Ectodermal cell (in vitro differentiated cells): ENCODE measurements around the gene ASB6.
A peak's percentile ranks its signal among the peaks of the same experiment; 100 is the strongest.

Experiments used
- H3K27ac ChIP-seq: 2 replicates; pipeline ENCODE4 v1.7.0; 2013; ENCODE audit warnings: mild to moderate bottlenecking, low read depth, low read length; ENCODE audit not compliant: insufficient read depth, poor library complexity, severe bottlenecking
- H3K27me3 ChIP-seq: 2 replicates; pipeline ENCODE4 v1.7.0; 2013; ENCODE audit warnings: mild to moderate bottlenecking, low read length; ENCODE audit not compliant: insufficient read depth, control insufficient read depth, poor library complexity, severe bottlenecking
- H3K36me3 ChIP-seq: one replicate; pipeline ENCODE4 v1.7.0; 2013; ENCODE audit warnings: low read length; ENCODE audit not compliant: control insufficient read depth, insufficient read depth
- H3K4me1 ChIP-seq: one replicate; pipeline ENCODE4 v1.7.0; 2013; ENCODE audit warnings: low read length; ENCODE audit not compliant: control insufficient read depth, insufficient read depth
- H3K4me3 ChIP-seq: 2 replicates; pipeline ENCODE4 v1.7.0; 2013; ENCODE audit warnings: low read depth, low read length, control low read depth; ENCODE audit not compliant: insufficient read depth
- H3K9me3 ChIP-seq: 2 replicates; pipeline ENCODE4 v1.7.0; 2013; ENCODE audit warnings: mild to moderate bottlenecking, low read length, moderate library complexity; ENCODE audit not compliant: control insufficient read depth
- WGBS, 2 experiments: methylation state at CpG; one replicate each; pipeline ENCODE4 v1.1.7; 2013; ENCODE audit warnings: missing lambda C conversion rate in 2 of 2; 5-methylcytosine and 5-hydroxymethylcytosine counted together

ASB6 gene

DNA sequence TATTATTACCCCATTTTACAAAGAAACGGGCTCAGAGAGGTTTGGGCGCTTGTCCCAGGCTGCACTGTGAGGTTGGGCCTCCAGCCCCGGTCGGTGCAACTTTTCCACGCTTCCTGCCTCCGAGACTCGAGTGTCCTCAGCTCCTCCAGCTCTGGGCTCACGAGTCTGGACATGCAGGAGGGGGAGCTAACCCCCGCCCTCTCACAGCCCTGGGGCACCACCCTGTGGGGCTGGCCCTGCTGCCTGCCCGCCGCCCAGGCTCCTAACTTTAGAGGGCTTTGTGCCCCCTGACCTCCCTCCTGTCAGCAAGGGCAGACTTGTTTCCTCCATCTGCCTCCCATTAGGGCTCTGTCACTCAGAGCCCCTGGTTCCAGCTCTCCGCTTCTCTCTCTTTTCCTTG is 4.3 kb upstream of the ASB6 start:
- no peaks in the 10 kb centered on the region for H3K9me3 ChIP-seq
- peaks cover 3% of the 10 kb centered on the region for H3K4me1 ChIP-seq
- H3K36me3 ChIP-seq: no peaks in the 10 kb centered on the region
- H3K27ac ChIP-seq: no peak overlapping the region
- no peaks in the 10 kb centered on the region for H3K27me3 ChIP-seq
- WGBS, 2 experiments: 87% methylated on average over 12 of the region's 12 CpGs
- H3K4me3 ChIP-seq: no peak overlapping the region

DNA sequence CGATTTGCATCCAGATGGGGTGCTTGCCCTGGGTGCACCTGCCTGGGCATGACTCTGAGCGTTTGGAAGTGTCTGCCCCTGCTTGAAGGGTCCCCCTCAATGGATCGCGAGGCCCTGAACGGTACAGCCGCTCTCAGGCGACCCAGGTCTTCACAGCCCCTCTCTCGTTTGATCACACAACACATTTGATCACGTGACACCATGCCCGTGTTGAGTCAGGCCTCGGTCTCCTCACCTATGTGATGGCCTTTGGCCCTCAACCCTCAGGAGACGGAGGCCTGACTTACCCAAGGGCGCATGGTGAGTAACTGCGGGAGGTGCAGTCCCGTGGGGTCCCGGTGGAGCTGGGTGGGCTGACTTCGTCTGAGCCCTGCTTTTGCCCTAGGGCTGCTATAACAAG is 3.0 kb upstream of the ASB6 start:
- no peak overlapping the region for H3K27ac ChIP-seq
- H3K27me3 ChIP-seq: no peaks in the 10 kb centered on the region
- no peaks in the 10 kb centered on the region for H3K9me3 ChIP-seq
- WGBS, 2 experiments: 91% methylated on average over 17 of the region's 17 CpGs
- no peak overlapping the region for H3K4me3 ChIP-seq
- peaks cover 13% of the 10 kb centered on the region for H3K4me1 ChIP-seq
- no peaks in the 10 kb centered on the region for H3K36me3 ChIP-seq

DNA sequence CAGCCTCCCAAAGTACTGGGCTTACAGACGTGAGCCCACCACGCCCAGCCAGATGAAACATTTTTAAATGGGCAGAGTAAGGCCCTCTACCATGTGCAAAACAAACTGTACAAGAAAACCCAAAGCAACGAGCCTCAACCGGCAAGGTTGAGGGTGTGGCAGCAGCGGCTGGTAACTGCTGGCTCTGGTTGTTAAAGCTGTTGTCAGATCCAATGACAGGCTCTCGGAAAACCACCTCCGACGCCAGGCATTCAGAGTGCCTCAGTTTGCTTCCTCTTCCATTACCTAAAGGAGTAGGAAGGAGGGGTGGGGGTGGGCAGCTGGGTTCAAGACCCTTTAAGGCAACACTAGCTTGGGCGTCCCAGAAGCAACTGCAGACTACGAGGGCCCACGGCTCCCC is 2.4 kb upstream of the ASB6 start:
- Histone ChIP-seq H3K4me1 (peaks cover 13% of the 10 kb centered on the region), H3K36me3 (no peaks in the 10 kb centered on the region), H3K4me3 (no peak overlapping the region), H3K9me3 (no peaks in the 10 kb centered on the region), H3K27ac (no peak overlapping the region), H3K27me3 (no peaks in the 10 kb centered on the region)
- 89 to 90% methylated on average over 10 to 11 of the region's 11 CpGs for WGBS, 2 experiments

DNA sequence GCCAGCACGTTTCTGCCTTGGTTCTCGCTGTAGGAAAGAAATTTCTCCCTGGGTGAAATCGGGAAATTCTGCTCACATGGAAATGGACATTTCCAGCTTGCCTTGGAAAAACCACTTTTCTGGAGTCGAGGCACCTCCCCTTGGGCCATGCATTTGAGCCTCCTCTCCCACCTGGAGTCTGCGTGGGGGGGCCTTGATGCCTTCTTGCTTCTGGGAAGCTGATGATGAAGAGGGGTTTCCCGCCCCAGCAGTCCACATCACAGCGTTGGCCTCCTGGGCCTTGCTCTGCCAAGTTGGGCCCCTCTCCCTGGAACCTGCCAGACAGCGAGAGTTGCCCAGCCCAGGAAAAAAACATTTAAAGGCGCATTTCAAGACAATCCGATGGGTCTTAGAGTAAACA is 1.8 kb upstream of the ASB6 start:
- H3K27ac ChIP-seq: no peak overlapping the region
- peaks cover 5% of the 10 kb centered on the region for H3K36me3 ChIP-seq
- 93 to 94% methylated on average over 8 of the region's 10 CpGs for WGBS, 2 experiments
- no peak overlapping the region for H3K4me3 ChIP-seq
- H3K4me1 ChIP-seq: peaks cover 11% of the 10 kb centered on the region
- no peaks in the 10 kb centered on the region for H3K27me3 ChIP-seq
- H3K9me3 ChIP-seq: no peaks in the 10 kb centered on the region

DNA sequence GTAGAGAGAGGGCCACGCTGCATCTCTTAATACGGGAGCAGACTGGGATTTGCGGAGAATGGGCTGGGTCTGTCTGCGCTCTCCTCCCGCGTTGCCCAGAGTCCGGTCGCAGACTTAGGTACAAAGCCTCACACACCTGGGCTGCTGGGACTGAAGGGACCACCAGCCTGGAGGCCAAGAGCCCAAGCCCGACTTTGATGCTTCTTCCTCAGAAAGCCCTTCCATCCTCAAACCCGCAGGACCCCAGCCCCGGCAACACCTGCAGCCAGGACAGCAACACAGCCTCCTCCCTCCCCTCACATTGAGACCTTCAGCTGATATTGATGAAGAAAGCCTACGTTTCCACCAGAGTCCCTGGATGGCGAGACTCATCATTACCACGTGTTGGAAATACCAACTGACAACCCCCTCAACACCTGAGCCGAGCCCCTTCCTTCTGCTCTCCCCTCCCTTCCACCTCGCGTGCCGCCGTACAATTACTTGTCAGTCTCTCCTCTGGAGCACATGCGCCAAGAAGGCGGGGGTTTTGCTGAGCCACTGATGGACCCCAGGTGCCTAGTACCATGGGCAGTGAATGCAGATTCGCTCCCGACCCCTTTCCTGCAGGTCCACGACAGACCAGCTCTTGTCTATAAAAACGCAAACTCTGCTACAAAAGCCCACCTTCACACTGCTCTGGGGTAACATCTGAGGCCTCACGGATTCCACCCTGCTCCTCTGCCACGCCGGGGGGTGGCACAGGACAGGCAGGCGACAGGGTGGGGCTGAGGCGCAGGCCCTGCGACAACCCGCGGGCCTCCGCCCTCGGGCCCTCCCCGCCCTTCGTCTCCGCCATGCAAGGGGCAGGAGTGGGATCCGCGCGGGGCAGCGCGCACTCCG is 841 bp downstream of the ASB6 start:
- no peaks in the 10 kb centered on the region for H3K27me3 ChIP-seq
- WGBS, 2 experiments: 27 to 28% methylated on average over 44 of the region's 44 CpGs
- no peaks in the 10 kb centered on the region for H3K9me3 ChIP-seq
- peak overlapping the region; percentile 81 for H3K4me3 ChIP-seq
- no peak overlapping the region for H3K27ac ChIP-seq
- peaks cover 16% of the 10 kb centered on the region for H3K36me3 ChIP-seq
- H3K4me1 ChIP-seq: peaks cover 9% of the 10 kb centered on the region

DNA sequence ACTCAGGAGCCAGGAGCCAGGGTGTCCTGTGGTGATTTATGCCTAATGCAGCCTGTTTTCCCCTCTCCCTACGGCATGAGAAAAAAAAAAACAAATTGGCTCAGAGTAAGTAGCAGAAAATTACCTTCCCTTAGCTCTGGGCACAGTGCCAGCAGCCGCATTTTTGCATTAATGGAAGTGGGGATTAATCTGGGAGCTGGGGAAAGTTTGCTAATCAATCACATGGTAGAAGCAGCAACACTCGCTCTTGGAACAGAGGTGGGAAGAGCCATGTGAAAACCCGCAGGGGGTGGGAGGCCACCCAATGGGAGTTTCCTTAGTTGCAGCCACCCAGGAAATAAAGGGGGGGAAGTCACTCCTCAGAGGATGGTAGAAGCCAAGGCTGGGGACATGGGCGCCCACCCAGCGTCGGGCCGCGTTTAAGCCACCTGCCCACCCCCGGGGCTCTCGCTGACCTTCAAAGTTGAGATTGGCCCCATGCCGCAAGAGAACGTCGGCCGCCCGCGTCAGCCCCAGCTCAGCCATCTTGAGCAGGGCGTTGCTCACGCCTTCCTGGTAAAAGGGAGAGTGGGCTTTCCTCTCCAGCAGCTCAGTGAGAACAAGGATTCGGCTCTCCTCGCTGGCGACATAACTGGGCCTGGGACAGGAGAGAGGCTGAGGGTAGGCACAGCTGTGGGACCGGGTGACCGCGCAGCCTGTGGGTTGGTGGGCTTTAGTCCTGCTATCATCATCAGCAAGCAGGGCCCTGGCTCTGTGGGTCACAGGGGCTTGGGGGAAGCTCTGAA is 1.7 kb downstream of the ASB6 start:
- Histone ChIP-seq H3K4me1 (peaks cover 9% of the 10 kb centered on the region), H3K27me3 (no peaks in the 10 kb centered on the region), H3K36me3 (peaks cover 22% of the 10 kb centered on the region), H3K9me3 (no peaks in the 10 kb centered on the region), H3K27ac (no peak overlapping the region), H3K4me3 (peak overlapping the region; percentile 81)
- 92 to 93% methylated on average over 25 of the region's 25 CpGs for WGBS, 2 experiments

DNA sequence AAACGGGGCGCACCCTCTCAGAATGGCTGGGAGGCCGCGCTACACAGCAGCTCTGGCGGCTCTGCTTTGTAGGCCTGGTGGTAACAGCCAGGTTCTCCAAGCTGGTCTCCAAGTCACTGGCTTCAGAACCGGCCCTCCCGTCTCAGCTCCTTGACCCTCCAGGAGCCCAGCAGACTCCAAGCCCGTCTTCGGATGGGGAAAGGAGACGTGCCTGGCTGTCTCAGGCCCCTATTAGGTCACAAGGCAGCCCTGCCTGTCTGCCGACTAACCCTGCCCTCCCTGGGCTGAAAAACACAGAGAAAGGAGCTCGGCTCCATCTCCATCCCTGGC is 2.2 kb downstream of the ASB6 start:
- H3K4me3 ChIP-seq: no peak overlapping the region
- peaks cover 9% of the 10 kb centered on the region for H3K4me1 ChIP-seq
- no peaks in the 10 kb centered on the region for H3K27me3 ChIP-seq
- peaks cover 27% of the 10 kb centered on the region for H3K36me3 ChIP-seq
- WGBS, 2 experiments: 90 to 93% methylated on average over 12 of the region's 12 CpGs
- no peak overlapping the region for H3K27ac ChIP-seq
- H3K9me3 ChIP-seq: no peaks in the 10 kb centered on the region

DNA sequence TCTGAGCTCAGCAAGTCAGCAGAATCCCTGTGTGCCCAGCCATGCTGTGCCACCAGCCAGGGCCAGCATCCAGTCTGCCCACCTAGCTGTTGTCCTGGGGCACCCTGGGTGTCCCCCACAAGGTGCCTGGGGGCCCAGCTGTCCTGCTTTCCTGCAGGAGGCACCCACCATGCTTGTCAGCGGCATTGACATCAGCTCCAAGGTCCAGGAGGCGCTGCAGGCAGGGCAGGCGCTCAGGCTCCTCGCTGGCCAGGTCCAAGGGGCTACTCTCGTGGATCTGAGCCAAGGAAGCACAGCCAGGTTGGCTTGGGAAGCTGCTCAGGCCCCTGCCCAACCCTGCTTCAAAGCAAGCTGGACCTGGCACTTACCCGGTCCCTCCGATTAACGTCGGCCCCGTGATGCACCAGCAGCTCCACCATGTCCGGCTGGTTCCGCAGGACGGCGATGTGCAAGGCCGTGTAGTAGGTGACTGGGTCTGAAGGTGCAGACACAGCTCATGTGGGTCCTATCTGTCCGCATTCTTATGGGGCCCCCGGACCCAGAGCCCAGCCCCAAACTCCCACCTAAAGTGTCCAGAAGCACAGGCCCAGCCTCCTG is 2.8 kb downstream of the ASB6 start:
- H3K4me1 ChIP-seq: peaks cover 9% of the 10 kb centered on the region
- no peak overlapping the region for H3K27ac ChIP-seq
- peaks cover 32% of the 10 kb centered on the region for H3K36me3 ChIP-seq
- 95 to 96% methylated on average over 17 of the region's 17 CpGs for WGBS, 2 experiments
- H3K9me3 ChIP-seq: no peaks in the 10 kb centered on the region
- H3K27me3 ChIP-seq: no peaks in the 10 kb centered on the region
- H3K4me3 ChIP-seq: no peak overlapping the region

DNA sequence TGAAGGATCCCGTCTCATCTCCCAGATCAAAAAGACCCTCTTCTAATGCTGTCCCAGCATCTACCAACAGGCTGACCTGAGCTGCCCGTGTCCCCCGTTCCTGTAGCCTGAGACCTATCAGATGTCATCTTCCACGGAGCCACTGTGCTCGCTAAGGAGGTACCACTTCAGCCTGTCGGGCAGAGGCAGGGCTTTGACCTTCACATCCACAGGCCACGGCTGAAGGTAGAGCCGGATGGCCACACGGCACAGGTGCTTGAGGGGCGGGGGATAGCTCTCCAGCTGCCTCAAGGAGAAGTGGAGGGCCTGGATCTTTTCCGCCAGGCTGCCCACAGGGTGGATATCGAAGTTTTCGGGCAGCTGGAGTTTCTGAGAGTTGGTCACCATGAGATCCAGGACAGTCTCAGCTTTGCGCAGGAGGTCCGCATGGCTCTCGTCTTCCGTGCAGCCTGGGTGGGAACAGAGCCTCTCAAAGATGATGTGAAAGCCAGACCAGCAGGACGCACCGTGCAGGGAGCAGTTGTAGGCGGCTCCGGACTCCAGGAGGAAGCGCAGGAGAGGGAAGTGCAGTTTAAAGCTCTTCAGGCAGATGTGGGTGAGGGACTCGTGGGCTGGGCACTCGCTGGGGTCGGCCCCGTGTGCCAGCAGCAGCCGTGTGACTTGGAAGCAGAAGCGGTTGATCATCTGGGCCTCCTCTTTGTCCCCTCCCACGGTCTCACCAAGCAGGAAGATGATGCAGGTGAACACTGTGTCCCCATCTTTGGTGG is 4.1 kb downstream of the ASB6 start:
- H3K4me3 ChIP-seq: no peak overlapping the region
- no peaks in the 10 kb centered on the region for H3K9me3 ChIP-seq
- H3K4me1 ChIP-seq: peaks cover 9% of the 10 kb centered on the region
- WGBS, 2 experiments: 91 to 92% methylated on average over 29 of the region's 29 CpGs
- H3K36me3 ChIP-seq: peaks cover 37% of the 10 kb centered on the region
- H3K27me3 ChIP-seq: no peaks in the 10 kb centered on the region
- no peak overlapping the region for H3K27ac ChIP-seq
